ENCODE data around the gene KLHL29.

Gene KLHL29

DNA sequence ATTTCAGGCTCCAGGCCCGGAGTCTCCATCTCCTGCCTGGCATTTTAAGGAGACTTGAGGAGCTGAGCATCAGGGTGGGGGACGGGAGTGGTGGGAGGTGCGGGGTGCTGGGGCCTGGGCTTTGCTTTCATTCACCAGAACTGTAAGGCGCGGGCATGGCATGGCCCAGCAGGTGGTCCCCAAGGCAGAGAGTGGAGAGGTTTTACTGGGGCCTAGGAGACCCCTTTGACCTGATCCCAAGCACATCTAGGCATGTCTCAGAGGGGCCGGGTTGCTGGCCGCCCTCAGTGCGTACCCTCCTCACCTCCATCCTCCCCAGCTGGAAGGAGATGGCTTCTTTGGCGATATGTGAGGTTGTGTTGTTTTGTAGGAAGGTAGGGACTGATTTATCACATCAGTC is 172.5 kb downstream of the KLHL29 start:
- DNase-seq = no peak

DNA sequence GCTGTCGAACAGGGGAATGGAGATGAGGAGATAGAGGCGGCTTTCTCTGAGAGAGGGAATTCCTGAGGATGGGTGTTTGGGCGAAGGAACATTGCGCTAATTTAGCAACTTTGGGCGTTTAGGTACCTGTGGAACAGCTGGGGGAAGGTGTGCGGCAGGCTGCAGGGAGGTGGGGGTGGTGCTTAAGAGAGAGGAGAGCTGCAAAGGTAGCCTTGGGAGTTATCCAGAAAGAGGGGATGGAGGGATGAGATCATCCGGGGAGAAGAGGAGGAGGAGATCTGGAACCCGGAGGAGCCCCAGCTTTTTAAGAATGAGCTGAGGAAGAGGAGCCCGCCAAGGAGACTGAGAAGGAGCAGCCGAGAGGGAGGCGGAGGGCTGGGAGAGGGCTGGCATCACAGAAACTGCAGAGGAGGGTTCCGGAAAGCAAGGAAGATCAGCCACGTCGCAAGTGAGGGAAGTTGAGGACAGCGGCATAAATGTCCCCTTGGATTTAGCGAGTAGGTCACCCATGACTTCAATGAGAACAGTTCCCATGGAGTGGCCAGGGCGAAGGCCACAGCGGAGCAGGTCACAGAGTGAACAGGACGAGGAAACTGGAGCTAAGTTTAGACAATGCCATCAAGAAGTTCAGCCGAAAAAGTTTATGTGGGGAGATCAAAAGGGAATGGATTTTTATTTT is 174.7 kb downstream of the KLHL29 start:
- no peak for DNase-seq

DNA sequence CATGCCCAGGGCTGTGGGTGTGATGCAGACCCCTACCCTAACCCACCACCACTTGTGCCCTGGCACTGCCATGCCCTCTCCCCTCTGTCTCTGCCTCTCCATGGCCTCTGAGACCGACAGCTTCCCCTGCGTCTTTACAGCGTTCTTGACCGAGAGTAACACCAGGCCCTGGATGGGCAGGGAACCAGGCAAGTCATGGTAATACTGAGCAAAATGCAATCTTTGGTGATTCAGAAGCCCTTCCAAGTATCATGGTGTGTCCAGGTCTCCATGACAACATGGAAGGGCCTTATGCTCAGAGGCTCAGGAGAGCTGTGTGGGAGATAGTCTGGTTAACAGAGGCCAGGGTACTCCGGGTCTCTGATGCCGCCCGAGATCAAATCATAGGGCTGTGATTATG is 176.1 kb downstream of the KLHL29 start:
- no peak for DNase-seq

DNA sequence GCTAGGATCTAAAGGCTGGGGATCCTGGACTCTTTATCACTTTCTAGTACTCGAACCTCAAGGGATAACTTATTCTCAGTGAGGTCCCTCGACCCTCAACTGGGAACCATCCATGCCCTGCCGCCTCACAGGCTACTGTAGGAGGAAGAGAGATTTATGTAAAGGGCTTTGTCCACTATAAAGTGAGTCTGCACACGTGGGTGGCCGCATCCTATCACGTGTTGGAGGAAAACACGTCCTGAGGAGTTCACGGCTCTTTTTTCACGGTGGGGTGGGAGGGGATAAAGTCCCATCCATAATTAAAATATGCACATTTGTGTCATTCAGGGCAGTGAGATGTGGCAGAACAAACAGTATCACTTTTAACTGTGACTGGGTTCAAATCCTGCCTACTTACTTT is 176.6 kb downstream of the KLHL29 start:
- DNase-seq = no peak

DNA sequence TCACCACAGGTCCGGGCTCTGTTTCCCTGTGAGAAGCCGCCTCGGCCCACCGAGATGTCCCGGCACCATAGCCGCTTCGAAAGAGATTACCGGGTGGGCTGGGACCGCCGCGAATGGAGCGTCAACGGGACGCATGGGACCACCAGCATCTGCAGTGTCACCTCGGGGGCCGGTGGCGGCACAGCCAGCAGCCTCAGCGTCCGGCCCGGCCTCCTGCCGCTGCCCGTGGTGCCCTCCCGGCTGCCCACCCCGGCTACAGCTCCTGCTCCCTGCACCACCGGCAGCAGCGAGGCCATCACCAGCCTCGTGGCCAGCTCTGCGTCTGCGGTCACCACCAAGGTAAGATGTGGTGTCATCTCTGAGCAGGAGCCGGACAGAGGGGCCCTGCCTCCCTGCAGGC is 177.2 kb downstream of the KLHL29 start:
- no peak for DNase-seq

DNA sequence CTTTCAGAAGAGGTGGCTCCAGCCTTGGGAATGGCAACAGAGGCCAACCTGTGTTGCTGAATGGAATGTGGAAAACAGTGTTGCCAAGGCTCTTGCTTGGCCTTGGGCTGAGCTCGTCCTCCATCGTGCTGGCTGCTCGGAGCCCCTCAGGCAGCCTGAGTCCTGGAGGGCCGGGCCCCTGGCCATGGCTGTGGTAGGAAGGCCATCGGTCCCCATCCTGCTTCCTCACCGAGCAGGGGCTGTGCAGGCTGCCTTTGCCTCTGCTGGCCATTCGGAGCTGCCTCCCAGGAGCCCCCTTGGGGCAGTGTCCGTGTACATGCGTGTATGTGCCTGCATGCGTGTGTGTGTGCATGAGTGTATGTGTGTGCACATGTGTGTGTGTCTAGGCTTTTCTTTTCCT is 178.2 kb downstream of the KLHL29 start:
- DNase-seq = no peak

DNA sequence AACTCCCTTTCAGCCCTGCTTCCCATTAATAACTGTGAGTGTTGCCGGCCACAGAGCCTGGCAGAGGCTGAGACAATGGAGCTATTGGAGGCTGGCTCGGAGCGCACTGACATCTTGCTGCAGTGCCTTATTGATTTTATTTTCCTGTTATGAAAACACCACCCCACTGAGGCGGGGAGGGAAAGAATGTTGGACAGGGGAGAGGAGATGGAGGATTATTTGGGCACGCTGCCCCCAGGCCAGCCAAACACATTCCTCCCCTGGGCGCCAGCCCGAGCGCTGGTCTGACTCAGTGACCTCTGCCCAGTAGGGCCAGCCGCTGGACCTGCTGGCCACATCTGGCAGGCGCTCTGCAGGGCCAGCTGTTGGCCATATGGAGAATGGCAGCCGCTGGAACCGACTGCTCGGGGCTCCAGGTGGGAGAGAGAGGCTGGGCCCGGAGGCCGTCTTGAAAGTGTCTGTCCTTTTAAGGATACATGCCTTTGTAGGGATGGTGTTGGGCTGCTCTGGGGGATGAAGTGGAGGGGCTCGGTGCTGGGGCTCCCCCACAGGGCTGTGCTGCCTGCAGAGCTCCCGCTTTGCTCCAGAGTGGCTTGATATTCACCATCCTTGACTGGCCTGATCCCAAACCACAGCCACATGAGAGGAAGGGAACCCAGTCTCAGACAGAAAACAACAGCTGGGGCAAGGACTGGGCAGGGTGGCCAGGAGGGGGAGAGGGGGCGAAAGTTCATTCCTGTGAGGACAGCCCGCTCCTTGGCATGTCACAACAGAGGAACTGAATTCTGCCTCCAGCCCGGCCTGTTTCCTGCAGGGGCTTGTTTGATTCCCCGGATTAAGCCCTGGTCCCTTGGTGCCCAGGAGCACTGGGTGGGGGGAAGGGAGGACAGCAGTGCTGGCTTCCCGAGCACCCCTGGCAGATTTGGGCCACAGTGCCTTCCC is 179.0 kb downstream of the KLHL29 start:
- DNase-seq = no peak

DNA sequence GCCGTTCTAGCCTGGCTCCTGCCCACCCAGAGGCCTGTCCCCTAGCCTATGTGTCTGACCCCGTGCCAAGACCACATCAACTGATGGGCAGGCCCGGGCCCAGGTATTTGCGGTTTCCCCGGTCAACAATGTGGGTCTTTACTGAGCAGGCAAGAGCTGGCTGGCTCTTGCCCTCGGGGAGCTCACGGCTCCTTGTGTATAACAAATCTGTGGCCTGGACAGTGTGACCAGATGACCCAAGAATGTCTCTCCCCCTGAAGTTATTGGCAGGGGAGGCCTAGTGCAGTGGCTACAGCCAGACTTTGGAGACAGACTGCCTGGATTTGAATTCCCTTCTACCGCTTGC is 179.6 kb downstream of the KLHL29 start:
- DNase-seq = no peak

DNA sequence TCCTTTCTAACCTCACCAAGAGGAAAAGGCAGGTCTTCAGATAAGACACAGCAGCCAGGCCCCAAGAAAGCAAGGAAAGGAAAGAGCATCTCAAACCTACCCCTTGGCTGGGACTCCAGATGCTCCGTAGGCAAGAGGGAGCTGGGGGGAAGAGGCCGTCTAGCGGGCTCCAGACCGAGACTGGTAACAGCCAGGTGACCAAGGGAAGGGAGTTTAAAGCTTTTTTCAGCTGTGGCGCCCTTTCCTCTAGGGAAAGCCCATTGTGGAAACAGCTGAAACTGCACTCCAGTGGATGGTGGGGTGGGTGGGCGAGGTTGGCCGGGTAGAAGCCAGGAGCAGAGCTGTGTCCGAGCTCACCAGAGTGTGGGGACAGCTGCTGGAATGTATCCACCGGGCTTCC is 180.4 kb downstream of the KLHL29 start:
- DNase-seq = no peak

DNA sequence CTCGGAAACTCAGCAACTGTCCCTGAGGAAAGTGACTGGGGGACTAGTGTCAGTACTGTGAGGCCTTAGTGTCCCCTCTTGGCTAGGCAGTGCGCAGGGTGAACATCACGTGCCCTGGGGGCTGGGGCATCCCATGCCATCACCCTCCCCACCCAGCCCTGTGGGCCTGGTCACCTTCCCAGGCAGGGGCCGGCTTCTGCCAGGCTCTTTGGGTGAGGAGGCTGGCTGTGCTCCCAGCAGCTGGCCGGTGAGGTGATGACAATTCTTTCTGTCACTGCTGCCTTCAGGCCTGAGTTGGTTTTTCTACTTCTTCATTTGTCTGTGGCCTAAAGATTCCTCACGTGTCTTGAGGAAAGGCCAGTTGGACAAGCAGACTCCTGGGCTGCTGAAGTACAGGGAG is 180.8 kb downstream of the KLHL29 start:
- no peak for DNase-seq

DNA sequence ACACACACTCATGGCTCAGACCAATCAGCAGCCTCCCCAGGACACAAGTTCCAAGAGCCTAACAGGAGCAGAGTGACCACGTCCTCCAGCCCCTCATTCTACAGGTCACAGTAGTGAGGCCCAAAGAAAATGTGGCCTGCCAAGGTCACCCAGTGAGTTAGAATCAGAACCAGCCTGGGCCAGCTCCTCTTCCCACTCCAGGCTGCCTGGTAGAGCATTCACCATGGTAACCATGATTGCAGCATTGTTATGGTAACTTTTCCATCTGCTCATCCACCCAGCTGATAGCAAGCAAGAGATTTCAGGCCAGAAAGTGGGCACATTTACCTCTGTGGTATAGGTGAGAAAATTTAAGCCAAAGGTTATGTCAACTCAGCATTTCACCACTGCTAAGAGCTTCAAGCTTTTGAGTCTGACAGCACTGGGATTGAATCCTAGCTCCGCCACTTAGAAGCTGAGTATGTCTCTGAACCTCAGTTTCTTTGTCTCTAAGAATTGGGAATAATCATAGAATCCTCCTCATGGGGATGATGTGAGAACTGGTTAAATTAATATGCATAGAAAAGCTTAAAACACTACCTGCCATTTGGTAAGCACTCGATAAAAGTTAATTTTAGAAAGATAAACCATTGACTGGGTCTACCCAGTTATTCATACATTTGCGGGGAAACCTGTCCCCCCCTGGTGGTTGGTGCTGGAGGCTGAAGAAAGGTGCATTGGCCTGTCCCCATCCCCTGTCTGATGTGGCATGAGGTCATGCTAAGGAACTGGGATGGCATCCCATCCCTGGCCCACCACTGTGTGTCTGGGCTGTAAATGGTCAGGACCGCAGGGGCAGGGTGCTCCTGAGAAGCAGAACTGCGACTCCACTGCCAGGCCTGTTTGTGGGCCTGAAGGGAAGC is 181.5 kb downstream of the KLHL29 start:
- DNase-seq = peak in 1 of 2 experiments; percentile 2

DNA sequence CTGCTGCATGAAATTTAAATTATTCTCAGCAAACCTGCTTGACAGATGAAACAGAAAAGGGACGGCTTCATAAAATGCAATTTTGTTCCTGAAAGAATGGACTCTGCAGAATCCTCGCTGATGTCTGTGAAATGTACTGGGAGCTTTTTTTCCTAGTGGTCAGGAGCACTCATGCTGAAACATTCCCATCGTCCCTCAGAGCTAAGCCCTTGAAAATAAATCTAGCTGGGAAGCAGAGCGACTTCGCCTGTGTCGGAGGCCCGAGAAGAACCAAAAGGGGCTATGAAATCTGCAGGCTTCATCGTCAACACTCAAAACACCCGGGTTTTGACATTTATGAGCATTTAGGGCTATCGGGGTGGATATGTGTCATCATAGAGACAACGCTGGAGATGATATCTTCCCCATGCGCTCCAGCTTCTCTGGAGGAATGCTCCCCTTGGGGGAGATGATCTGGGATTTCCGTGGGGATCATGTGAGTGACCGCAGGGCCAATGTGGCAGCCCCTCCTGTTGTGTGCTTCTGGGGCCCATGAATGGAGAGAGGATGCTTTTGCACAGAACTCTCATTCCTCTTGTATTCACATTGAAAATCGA is 182.3 kb downstream of the KLHL29 start:
- no peak for DNase-seq

DNA sequence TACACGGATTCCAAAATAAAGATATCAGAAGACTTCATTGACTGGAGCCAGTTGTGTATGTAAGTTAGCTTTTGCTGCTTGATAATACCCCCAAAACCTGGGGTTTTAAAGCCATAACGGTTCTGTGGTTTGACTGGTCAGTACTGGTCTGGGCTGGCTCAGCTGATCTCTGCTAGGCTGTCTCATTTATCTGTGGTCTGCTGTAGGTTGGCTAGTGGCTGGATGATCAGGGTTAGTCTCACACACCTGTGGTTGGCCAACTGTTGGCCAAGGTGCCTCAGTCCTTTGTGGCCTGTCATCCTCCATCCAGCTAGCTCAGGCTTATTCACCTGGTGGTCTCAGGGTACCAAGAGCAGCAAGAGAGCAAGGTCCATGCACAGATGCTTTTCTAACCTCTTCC is 183.2 kb downstream of the KLHL29 start:
- DNase-seq = no peak

DNA sequence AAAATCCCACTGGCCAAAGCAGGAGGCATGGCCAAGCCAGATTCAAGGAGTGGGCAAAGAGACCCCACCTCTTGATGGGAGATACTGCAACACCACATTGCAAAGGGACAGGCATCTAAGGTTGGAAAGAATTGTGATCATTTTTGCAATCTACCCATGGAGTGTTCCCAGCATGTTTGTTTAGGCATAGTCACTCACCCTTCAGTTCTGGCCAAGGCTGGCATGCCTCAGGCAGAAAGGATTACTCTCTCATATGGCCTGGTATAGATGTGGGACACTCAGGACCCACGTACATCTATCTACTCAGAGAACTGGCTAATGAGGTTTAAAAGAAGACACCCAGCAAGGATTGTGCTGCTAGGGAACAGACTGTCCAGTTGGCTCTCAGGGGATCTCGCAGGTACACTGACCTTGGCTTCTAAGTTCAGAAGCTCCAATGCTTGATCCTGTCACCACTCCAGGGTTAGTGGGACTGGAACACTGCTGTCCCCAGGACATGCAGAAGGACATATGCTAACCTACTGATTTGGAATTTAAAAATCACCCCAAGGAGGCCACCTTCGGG is 183.7 kb downstream of the KLHL29 start:
- no peak for DNase-seq

DNA sequence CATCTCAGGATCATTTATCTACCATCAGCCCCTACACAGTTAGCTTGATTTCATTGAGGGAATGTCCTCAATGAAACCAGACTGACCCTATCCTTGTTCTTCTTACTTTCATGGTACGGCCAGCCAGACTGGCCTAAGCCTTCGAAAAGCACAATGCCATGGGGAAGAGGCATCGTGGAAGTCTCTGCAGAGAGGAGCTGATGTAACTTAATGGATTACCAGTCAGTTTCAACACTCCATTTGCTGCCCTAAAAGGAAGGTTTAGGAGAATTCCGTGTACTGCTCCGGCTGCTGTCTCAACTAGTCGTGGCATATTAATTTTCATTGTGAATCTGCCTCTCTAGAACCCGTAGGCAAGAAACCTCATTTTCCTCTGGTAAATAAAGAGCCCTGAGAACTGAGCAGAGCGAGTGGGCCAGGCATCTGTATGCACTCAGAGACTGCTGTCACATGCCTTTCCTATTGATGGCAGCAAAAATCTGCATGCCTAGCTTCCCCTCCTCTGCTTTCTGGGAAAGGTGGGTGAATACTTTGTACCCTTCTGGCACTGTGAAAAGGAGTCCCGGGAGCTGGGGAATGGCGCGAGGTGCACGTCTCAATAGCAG is 184.9 kb downstream of the KLHL29 start:
- no peak for DNase-seq

DNA sequence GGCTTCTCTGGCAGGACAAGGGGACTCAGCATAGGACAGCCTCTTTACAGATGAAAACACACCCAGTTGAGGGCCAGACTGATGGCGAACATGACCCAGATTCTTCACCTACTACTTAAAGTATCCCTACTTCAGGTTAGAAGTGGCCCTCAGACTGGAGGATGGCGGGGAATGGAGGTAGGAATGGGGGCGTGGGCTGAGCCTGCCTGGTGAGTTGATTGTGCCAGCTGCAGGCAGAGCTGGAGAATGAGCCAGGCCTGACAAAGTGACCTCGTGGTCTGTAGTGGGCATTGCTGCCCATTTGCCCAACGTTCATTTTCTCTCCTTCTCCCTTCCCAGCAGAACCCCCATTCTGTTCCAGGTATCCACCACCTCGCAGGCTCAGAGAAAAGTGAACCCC is 186.1 kb downstream of the KLHL29 start:
- DNase-seq = no peak

DNA sequence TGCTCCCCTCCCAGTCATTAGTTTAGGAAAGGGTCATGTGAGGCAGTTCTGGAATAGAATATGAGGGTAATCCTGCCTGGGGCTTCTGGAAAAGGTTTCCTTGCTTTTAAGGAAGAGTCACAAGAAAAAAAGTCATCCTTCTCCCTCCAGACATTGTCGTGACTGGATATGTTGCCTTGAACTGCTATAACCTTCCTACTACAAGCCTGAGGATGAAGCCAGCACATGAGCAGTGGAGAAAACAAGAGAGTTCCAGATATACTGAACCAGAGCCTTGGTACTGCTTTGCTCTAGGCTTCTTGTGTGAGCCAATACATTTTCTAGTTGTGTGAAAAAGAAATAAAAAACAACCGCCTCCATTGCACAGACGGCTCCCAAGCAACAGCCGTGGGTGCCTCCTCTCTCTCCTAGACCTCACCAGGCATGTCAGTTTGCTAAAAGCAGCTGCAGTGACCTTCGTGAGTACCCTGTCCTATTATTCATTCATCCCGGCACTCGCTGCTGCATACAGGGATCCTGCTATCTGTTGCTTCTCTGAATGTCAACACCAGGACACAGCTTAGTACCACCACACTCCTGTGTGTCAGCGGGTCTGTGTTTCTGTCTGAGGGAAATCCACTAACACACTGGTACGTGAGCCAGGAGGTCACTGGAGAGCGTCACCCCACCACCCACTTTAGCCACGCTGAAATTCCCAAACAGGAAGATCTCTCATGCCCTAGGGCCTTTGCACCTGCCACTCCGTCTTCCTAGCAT is 186.7 kb downstream of the KLHL29 start:
- no peak for DNase-seq

DNA sequence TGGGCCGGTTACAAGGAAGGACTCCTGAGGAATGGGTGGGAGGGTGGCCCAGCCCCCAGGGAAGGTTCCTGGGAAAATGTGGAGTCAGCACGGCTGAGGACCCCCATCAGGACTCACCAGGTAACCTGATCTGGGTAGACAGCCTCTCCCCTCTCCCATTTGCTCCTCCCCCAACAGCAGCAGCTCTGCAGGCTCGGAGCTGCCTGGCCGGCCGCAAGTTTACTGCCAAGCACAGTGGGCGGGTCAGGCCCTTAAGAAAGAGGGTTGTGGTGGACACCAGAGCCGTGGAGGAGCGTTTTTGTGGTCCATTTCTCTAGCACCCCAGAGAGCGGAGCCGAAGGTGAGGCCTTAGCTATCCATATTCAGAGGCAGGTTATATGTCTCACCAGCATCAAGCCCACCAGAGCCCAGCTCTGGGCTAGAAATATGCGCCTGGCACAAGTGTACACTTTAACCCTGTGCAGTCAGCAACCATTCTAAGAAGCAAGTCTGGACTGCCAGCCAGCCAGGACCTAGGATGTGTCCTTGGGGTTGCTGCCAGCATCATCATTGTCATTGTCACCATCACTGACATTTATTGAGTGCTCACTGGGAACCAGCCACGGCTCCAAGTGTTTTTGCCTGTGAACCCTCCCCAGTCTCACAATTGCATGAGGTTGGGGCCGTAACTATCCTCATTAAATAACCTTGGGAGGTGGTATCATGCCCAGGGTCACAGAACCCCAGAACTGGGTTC is 190.1 kb downstream of the KLHL29 start:
- no peak for DNase-seq

DNA sequence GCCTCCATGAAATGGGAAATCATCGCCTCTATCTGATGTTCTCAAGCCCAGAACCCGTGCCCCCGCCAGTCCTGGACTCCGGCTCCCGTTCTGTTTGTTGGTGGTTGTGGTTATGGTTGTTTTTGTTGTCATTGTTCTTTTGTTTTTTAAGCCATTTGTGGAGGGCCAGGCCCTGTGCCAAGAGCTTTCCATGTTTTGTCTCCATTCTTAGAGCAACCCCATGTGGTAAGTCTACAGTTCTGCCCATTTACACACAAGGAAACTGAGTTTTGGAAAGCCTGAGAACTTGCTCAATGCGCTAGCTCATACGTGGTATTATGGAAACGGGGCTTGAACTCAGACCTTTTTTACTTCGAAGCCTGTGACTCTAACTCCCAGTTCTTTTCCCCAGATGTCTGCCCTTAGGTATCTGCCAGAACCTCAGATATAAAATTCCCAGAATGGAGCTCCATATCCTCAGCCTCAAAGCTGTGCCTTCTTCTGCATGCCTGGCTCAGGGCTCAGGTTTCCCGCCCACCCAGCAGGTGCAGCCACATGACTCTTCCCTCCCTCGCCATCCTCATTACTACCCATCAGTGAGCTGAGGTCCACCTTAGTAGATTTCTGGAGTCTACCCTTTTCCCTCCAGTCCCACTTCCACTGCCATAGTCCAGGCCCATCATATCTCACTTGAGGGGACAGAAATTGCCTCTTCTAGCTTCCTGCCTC is 194.1 kb downstream of the KLHL29 start:
- no peak for DNase-seq

DNA sequence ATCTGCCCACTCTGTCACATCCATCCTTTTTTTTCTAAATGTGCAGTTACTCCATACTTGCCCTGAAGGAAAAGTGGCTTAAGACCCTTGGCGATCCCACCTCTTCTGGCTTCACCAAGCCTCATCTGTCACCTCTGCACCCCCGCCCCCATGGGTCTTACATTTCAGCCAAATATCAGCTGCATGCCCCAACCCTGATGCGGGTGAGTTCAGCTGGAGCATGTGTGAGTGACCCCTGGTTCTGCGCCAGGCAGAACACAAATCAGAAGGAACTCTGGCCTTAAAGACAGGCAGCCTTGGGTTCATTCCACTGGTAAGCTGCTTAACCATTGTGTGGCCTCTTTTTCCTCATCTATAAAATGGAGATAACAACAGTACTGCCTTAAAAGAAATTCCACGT is 194.7 kb downstream of the KLHL29 start:
- DNase-seq = no peak
